K562 (cell line): Measurements from ENCODE around the gene COL8A2. TPM values are rescaled to one million over a fixed set of nuclear protein-coding genes. Genes with fewer than 3 reads are reported as not detected.

ENCODE experiments used
- ATAC-seq: fragments of 200-7000 bp; cut with Tn5 transposase; 3 replicates; pipeline ENCODE4 v1.9.1; 2020; ENCODE audit warnings: moderate library complexity
- BruUV-seq: library from RNA; stranded (reverse); fragments of 400-500 nt; replicated peaks from 2 replicates; lab custom pipeline; 2021; lab: Mats Ljungman, UMichigan
- CTCF ChIA-PET: fragments of 300-600 bp; formaldehyde crosslinking; extraction: SDS; loops from one replicate; lab custom pipeline; 2021; ENCODE audit warnings: low intra/inter-chr PET ratio; lab: Yijun Ruan, JAX
- POLR2A ChIA-PET: fragments of 300-600, 350-650 bp; sonication (Branson Sonifier 250); formaldehyde crosslinking; extraction: SDS; loops from one replicate; lab custom pipeline; 2021; ENCODE audit warnings: antibody characterized with exemption, inconsistent platforms; lab: Yijun Ruan, JAX
- DNase-seq, 4 experiments: peaks; one replicate each; pipeline versions ENCODE4 v3.0.0 to v3.0.0-alpha.2; 2011 to 2018; ENCODE audit warnings: low spot score in 3 of 4, mixed read lengths in 3 of 4; ENCODE audit errors: extremely low read depth in 1 of 4
- FAIRE-seq: peaks from 2 replicates; lab custom pipeline; 2011; peaks lifted over from hg19 to GRCh38; lab: Jason Lieb, UNC
- H2AFZ ChIP-seq: 2 replicates; pipeline ENCODE4 v1.6.0; 2011; ENCODE audit warnings: low read depth, low read length, control low read depth, inconsistent platforms
- H3K27ac ChIP-seq: fragments of 200-600 bp; 3 replicates; pipeline ENCODE4 v1.8.0; 2011; ENCODE audit warnings: low read depth, mild to moderate bottlenecking, control low read depth, inconsistent platforms, low read length, moderate library complexity, mixed read lengths; ENCODE audit errors: extremely low read depth
- H3K27me3 ChIP-seq, 2 experiments: fragments of 300-600 bp in 1 of 2; 2 replicates in 1 of 2; 3 replicates in 1 of 2; pipeline versions ENCODE4 v1.6.0 to v1.8.0; 2011; ENCODE audit warnings: inconsistent platforms in 2 of 2, low read length in 2 of 2, mild to moderate bottlenecking in 1 of 2, mixed read lengths in 1 of 2, moderate library complexity in 1 of 2; ENCODE audit not compliant: control insufficient read depth in 2 of 2, insufficient read depth in 2 of 2
- H3K36me3 ChIP-seq: fragments of 300-600 bp; 3 replicates; pipeline ENCODE4 v1.8.0; 2011; ENCODE audit warnings: mild to moderate bottlenecking, low read length, inconsistent platforms; ENCODE audit not compliant: control insufficient read depth, insufficient read depth
- H3K4me1 ChIP-seq, 2 experiments: fragments of 200-600 bp in 1 of 2; replicated peaks in 1 of 2; 2 replicates in 1 of 2; 3 replicates in 1 of 2; pipeline versions ENCODE4 v1.5.1 to v1.8.0; 2011; ENCODE audit warnings: inconsistent platforms in 2 of 2, low read length in 2 of 2, mild to moderate bottlenecking in 1 of 2, mixed read lengths in 1 of 2, moderate library complexity in 1 of 2; ENCODE audit not compliant: control insufficient read depth in 2 of 2, insufficient read depth in 2 of 2
- H3K4me2 ChIP-seq: 2 replicates; pipeline ENCODE4 v1.6.1; 2011; ENCODE audit warnings: low read length, control low read depth, inconsistent platforms, mixed read lengths; ENCODE audit not compliant: insufficient read depth
- H3K4me3 ChIP-seq: fragments of 200-600 bp; sonication (generic), shearing (Covaris generic); 2 replicates; pipeline ENCODE4 v1.5.1; 2016; ENCODE audit warnings: control low read depth, inconsistent platforms
- H3K79me2 ChIP-seq: fragments of 200-600 bp; 3 replicates; pipeline ENCODE4 v1.8.0; 2011; ENCODE audit warnings: low read length, inconsistent platforms; ENCODE audit not compliant: control insufficient read depth, insufficient read depth
- H3K9ac ChIP-seq, 2 experiments: 2 replicates each; pipeline versions ENCODE4 v1.6.0 to v1.6.1; 2011; ENCODE audit warnings: low read depth in 2 of 2, low read length in 2 of 2, control low read depth in 1 of 2, inconsistent platforms in 1 of 2, mild to moderate bottlenecking in 1 of 2, mixed read lengths in 1 of 2; ENCODE audit not compliant: insufficient read depth in 1 of 2
- H3K9me1 ChIP-seq: one replicate; pipeline ENCODE4 v1.6.0; 2011; ENCODE audit warnings: inconsistent platforms, mild to moderate bottlenecking, low read length, moderate library complexity; ENCODE audit not compliant: control insufficient read depth, insufficient read depth
- H3K9me3 ChIP-seq: replicated peaks from 2 replicates; pipeline ENCODE4 v1.5.1; 2011; ENCODE audit warnings: low read depth, low read length, inconsistent platforms; ENCODE audit not compliant: control insufficient read depth, insufficient read depth
- H4K20me1 ChIP-seq: replicated peaks from 2 replicates; pipeline ENCODE4 v1.6.1; 2011; ENCODE audit warnings: low read length, inconsistent platforms, mixed read lengths; ENCODE audit not compliant: control insufficient read depth, insufficient read depth
- BHLHE40 ChIP-seq: IDR thresholded peaks from 2 replicates; pipeline ENCODE4 v1.6.1; 2011; ENCODE audit warnings: low read length, improper control_type of control experiment
- CBFA2T3 ChIP-seq: fragments of 450-650 bp; IDR thresholded peaks from 2 replicates; pipeline ENCODE4 v1.6.1; 2017
- ETV1 ChIP-seq: fragments of 450-650 bp; conservative IDR thresholded peaks from 2 replicates; pipeline ENCODE4 v1.6.1; 2016; ENCODE audit warnings: missing genetic modification characterization, control low read depth, low read depth, missing compliant biosample characterization
- JUN ChIP-seq, 2 experiments: sonication (generic) in 1 of 2; formaldehyde crosslinking in 1 of 2; IDR thresholded peaks; 2 replicates each; pipeline versions ENCODE4 v1.6.1 to v1.8.0; 2012 to 2022; ENCODE audit warnings: borderline replicate concordance in 2 of 2, mild to moderate bottlenecking in 2 of 2, improper control_type of control experiment in 1 of 2, low read depth in 1 of 2, low read length in 1 of 2, missing genetic modification reagents in 1 of 2
- SRSF1 ChIP-seq: fragments of 200-400 bp; formaldehyde crosslinking; IDR thresholded peaks from 2 replicates; pipeline ENCODE4 v1.6.1; 2017; ENCODE audit warnings: mild to moderate bottlenecking, low read depth, low read length, moderate library complexity
- ZBTB7A ChIP-seq: IDR thresholded peaks from 2 replicates; pipeline ENCODE4 v1.6.1; 2011; ENCODE audit warnings: low read depth, mild to moderate bottlenecking, low read length, moderate library complexity, borderline replicate concordance; ENCODE audit not compliant: control insufficient read depth
- ZNF165 ChIP-seq: fragments of 250-450 bp; sonication (Bioruptor Pico); IDR thresholded peaks from 2 replicates; pipeline ENCODE4 v1.4.0; 2020; ENCODE audit warnings: borderline replicate concordance
- WGBS: fragments of 100-300 bp; shearing (Covaris generic); methylation state at CpG from one replicate; pipeline ENCODE4 v1.1.6; 2016; ENCODE audit warnings: low coverage, mixed read lengths; ENCODE audit not compliant: insufficient coverage; ENCODE audit errors: missing lambda C conversion rate; 5-methylcytosine and 5-hydroxymethylcytosine counted together
- in situ Hi-C: fragments of 300-500 bp; cut with MboI; formaldehyde crosslinking; loops from 4 replicates; pipeline ENCODE4 v1.15.0; 2018; ENCODE audit warnings: inconsistent platforms, mixed read lengths
- intact Hi-C: fragments of 100-400 bp; cut with micrococcal nuclease; formaldehyde crosslinking; loops from 2 replicates; pipeline ENCODE4 v1.14.2; 2022
- polyA plus RNA-seq, 8 experiments: library from polyadenylated mRNA; depleted of rRNA in 4 of 8; stranded (reverse) in 5 of 8; unstranded in 3 of 8; fragments of >200 nt; fragmentation: Nextera tagmentation in 2 of 8; fragmentation: Illumina TruSeq in 1 of 8; extraction: Ambion mirVana in 2 of 8; extraction: Trizol in 1 of 8; gene quantifications; 2 replicates each; pipeline versions ENCODE4 v1.2.1 to v1.2.3, GENCODE V29; 2011 to 2014; ENCODE audit warnings: inconsistent platforms in 1 of 8, missing spikeins in 1 of 8
- total RNA-seq, 7 experiments: library from RNA; depleted of rRNA in 6 of 7; stranded (reverse); fragments of >200 nt in 6 of 7; fragmentation: Illumina TruSeq in 2 of 7; extraction: Trizol in 2 of 7; gene quantifications; 2 replicates each; pipeline versions ENCODE4 v1.2.1 to v1.2.3, GENCODE V29; 2011 to 2021; ENCODE audit warnings: low replicate concordance in 1 of 7
- TF ChIP-seq, protein P1 (sequence below): fragments of 450-650 bp; IDR thresholded peaks from 2 replicates; pipeline ENCODE4 v1.6.1; 2017; ENCODE audit warnings: antibody characterized with exemption, mild to moderate bottlenecking
- TF ChIP-seq, protein P2 (sequence below): fragments of 250-450 bp; sonication (Bioruptor Pico); IDR thresholded peaks from 2 replicates; pipeline ENCODE4 v1.8.0; 2022; ENCODE audit warnings: moderate library complexity, mild to moderate bottlenecking, inconsistent platforms
- TF ChIP-seq, protein P3 (sequence below): fragments of 250-450 bp; sonication (Bioruptor Pico); IDR thresholded peaks from 2 replicates; pipeline ENCODE4 v1.4.0; 2020; ENCODE audit warnings: mild to moderate bottlenecking, moderate library complexity

The COL8A2 gene
- total and polyA plus RNA-seq, 9 of the 15 experiments (the other 6 are each of a cell fraction or from before 2014, with no cell fraction given): 0.03 to 0.14 (median 0.04) TPM; not detected in 5

DNA sequence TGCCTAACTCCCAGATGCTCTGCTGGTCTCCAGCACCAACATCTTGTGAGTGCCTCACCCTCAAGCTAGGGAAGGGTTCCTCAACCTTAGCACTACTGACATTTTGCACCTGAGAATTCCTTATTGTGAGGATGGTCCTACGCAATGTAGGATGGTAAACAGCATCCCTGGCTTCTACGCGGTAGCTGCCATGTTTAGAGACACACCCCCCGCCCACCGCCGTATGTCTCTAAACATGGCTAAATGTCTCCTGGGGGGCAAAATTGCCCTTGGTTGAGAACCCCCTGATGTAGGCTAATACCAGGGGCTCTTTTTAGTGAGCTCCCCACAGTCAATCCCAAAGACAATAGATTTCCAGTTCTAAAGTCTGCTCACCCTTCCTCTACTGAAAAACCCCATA lies 28.5 kb upstream of the COL8A2 start (continued):
- TF ChIP-seq, protein P1, sequence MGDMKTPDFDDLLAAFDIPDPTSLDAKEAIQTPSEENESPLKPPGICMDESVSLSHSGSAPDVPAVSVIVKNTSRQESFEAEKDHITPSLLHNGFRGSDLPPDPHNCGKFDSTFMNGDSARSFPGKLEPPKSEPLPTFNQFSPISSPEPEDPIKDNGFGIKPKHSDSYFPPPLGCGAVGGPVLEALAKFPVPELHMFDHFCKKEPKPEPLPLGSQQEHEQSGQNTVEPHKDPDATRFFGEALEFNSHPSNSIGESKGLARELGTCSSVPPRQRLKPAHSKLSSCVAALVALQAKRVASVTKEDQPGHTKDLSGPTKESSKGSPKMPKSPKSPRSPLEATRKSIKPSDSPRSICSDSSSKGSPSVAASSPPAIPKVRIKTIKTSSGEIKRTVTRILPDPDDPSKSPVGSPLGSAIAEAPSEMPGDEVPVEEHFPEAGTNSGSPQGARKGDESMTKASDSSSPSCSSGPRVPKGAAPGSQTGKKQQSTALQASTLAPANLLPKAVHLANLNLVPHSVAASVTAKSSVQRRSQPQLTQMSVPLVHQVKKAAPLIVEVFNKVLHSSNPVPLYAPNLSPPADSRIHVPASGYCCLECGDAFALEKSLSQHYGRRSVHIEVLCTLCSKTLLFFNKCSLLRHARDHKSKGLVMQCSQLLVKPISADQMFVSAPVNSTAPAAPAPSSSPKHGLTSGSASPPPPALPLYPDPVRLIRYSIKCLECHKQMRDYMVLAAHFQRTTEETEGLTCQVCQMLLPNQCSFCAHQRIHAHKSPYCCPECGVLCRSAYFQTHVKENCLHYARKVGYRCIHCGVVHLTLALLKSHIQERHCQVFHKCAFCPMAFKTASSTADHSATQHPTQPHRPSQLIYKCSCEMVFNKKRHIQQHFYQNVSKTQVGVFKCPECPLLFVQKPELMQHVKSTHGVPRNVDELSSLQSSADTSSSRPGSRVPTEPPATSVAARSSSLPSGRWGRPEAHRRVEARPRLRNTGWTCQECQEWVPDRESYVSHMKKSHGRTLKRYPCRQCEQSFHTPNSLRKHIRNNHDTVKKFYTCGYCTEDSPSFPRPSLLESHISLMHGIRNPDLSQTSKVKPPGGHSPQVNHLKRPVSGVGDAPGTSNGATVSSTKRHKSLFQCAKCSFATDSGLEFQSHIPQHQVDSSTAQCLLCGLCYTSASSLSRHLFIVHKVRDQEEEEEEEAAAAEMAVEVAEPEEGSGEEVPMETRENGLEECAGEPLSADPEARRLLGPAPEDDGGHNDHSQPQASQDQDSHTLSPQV: no peak
- TF ChIP-seq JUN (IDR thresholded peaks at IDR 0.05; ENCODE audit: borderline replicate concordance, low read depth, low read length) (no peak), JUN (CRISPR knock-in tag; IDR thresholded peaks at IDR 0.05; ENCODE audit: borderline replicate concordance) (no peak), ZNF165 (CRISPR knock-in tag) (no peak)
- TF ChIP-seq, protein P2, sequence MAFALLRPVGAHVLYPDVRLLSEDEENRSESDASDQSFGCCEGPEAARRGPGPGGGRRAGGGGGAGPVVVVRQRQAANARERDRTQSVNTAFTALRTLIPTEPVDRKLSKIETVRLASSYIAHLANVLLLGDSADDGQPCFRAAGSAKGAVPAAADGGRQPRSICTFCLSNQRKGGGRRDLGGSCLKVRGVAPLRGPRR (CRISPR knock-in tag): no peak
- TF ChIP-seq, all 486 proteins: peak for 0

DNA sequence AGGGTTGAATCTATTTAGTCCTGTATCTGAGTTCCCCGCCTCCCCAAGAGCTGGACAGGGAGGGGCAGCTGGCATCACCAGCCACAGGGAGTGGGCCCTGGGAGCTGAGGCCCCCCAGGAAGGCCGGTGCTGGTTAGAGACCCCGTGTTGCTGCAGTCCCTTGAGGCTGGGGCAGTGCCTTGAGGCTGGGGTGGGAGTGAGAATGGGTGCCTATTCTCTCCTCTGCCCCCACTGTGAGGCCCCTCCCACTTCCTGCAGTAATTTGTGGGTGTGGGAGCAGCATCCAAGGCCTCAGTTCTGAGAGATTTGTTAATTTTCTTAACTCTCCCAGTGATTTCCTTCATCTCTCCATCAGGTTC lies 26.8 kb upstream of the COL8A2 start:
- peak overlapping the region; percentile 27 to 83; a peak in 3 of 4 replicates for H3K9ac ChIP-seq
- 24% methylated on average over 3 of the region's 3 CpGs for WGBS
- TF ChIP-seq BHLHE40: no peak
- 0 out of 2 replicates have a peak, but pooled peaks have one; percentile 21 for TF ChIP-seq ZBTB7A
- no peak for TF ChIP-seq SRSF1
- TF ChIP-seq ETV1 (tag): peak; percentile 38; the same call in 1 of the 2 replicates
- no peak for TF ChIP-seq CBFA2T3
- TF ChIP-seq, protein P3, sequence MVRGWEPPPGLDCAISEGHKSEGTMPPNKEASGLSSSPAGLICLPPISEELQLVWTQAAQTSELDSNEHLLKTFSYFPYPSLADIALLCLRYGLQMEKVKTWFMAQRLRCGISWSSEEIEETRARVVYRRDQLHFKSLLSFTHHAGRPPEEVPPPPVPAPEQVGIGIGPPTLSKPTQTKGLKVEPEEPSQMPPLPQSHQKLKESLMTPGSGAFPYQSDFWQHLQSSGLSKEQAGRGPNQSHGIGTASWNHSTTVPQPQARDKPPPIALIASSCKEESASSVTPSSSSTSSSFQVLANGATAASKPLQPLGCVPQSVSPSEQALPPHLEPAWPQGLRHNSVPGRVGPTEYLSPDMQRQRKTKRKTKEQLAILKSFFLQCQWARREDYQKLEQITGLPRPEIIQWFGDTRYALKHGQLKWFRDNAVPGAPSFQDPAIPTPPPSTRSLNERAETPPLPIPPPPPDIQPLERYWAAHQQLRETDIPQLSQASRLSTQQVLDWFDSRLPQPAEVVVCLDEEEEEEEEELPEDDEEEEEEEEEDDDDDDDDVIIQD (CRISPR knock-in tag): no peak

More for the DNA sequence above, 26.8 kb upstream of the COL8A2 start:
- Histone ChIP-seq H3K4me1 (peaks cover 40 to 54% of the 10 kb centered on the region in 2 experiments), H3K4me2 (peak overlapping the region; percentile 48), H3K36me3 (peaks cover 8% of the 10 kb centered on the region; the same call in 2 of the 3 replicates), H3K9me3 (no peaks in the 10 kb centered on the region), H2AFZ (peak overlapping the region; percentile 70), H3K4me3 (no peak overlapping the region), H3K27ac (peak overlapping the region; percentile 81; the same call in 2 of the 3 replicates), H4K20me1 (no peaks in the 10 kb centered on the region), H3K9me1 (no peaks in the 10 kb centered on the region), H3K27me3 (no peaks in the 10 kb centered on the region), H3K79me2 (peaks cover 38% of the 10 kb centered on the region)
- ChIA-PET CTCF (interaction anchor here (3.4 kb wide), 1 partner anchor 133 kb away, joined by 50 read pairs; no protein-coding TSS in a partner anchor), POLR2A (interaction anchor here (0.6 to 3.5 kb wide), 9 partner anchors 8 to 1323 kb away, joined by 3 to 35 read pairs (median 10); partner anchors contain the start of gene THRAP3)
- FAIRE-seq (no peak), DNase-seq (peak in 1 of 4 experiments; percentile 68), ATAC-seq (no peak)
- in situ Hi-C loops: loop anchor here (5.0 kb wide), 1 partner anchor 135 kb away; no protein-coding TSS in a partner anchor
- BruUV-seq: no TSS peak
- intact Hi-C loops: no loop called here
